Cerebellar nuclear complex (tissue), 1 donor: Measurements from ENCODE around the gene MAP4K4.
A peak's percentile ranks its signal among the peaks of the same experiment; 100 is the strongest.

Experiments
- DNase-seq, 2 experiments: peaks; one replicate each; lab custom pipeline; 2025; lab: John Stamatoyannopoulos, UW

MAP4K4 gene

GRCh38 chr2:101692766-101693165 is 4.7 kb upstream of the MAP4K4 start:
- no peak for DNase-seq

GRCh38 chr2:101693991-101694588 is 3.4 kb upstream of the MAP4K4 start:
- DNase-seq, result no peak

GRCh38 chr2:101696272-101697123 is 1.0 kb upstream of the MAP4K4 start:
- peak in 1 of 2 experiments; percentile 5 for DNase-seq

DNA sequence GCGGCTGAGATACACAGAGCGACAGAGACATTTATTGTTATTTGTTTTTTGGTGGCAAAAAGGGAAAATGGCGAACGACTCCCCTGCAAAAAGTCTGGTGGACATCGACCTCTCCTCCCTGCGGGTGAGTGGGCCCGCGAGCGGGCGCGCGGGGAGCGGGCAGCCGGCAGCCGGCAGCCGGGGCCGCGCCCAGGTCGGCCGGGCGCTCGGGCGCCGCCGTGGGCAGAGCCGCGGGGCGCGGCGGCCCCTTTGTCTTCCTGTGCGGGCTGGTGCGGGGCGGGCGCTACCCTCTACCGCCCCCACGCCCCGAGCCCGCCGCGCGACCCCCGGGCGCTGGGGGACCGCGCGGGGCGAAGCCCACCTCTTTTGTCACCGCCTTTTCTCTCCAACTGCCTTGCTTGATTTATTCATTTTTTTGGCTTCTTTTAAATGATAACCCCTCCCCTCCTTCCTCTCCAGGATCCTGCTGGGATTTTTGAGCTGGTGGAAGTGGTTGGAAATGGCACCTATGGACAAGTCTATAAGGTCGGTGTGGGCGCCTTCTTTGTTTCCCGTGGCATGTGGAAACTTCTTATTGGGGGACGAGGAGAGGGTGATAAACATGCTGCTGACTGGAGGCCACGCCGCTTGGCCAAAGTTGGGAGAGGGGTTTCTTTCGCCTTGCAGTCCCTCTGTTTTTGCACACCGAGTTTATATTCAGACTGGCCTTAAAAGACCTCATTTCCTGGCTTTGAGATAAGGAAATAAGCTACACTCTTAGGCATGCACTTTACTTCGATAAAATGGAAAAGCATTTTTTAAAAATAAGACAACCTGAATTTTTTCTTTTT is 722 bp downstream of the MAP4K4 start:
- no peak for DNase-seq

DNA sequence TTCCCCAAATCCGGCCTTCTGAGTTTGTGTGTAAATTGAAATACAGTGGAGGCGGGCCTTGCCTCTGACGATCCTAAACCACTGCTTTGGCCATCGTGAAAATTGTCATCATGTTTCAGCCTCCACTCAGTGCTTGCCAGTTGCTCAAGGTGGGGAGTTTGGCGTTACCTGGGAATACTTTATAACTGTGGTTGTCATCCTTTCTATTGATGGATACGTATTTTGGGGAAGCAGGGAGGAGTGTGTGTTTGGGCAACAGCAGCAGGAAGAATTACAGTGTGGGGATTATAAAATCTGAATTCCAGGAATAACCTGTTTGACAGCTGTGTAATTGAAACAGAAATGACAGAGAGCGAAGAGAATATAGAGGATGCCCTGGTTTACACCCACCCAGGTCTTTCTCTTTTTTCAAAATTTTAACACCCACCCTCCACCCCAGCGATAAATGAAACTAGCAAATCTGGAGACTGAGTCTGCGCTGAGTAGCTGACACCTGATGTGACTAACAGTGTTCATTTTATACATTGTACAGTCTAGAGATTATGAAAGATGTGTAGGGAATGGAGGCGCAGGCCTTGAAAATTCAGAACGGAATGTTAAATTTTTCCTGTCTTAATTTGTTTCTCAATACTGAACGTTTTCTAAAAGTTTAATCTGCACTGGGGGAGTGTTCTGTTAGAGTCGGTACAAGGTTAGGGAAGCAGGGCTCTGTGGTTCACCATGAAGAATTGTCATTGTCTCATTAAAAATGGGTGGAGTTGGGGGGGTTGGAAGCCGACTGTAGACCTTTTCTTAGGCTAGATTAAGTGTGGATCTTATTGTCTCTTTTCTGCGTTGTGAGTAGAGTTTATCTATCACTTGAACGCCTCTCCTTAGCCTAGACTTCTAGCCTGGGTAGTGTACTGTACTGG is 1.6 kb downstream of the MAP4K4 start:
- no peak for DNase-seq

DNA sequence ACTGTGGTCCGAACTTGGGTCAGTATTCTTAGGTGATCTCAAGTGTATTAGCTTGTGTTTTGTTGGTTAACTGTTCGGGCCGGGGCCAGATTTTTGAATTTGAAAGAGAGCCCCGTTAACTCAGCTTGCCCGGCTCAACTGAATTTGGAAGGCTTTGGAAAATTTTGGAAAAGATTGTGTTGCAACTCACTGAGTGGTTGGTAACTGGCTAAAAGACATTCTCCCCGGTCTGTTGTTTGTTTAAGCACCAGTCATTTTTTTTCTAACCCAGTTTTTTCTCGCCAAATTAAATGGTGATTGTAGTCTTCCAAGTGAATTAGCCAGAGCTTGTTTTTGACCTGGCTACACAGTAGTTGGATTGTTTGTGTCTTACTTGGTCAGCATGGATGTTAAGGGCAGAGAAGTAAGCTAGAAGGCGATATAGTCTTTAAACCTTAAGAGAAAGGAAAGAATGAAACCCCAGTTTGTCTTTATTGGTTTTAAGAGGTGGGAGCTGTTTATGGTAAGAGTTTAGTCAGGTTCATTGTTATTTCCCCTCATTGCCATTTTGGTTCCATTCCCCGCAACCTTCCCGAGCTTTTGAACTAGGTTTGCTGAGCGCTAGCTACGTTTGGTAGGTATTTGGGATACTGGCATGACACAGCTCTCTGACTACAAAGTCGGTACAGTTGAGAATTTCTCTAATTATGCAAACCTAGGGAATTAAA is 2.4 kb downstream of the MAP4K4 start:
- no peak for DNase-seq

DNA sequence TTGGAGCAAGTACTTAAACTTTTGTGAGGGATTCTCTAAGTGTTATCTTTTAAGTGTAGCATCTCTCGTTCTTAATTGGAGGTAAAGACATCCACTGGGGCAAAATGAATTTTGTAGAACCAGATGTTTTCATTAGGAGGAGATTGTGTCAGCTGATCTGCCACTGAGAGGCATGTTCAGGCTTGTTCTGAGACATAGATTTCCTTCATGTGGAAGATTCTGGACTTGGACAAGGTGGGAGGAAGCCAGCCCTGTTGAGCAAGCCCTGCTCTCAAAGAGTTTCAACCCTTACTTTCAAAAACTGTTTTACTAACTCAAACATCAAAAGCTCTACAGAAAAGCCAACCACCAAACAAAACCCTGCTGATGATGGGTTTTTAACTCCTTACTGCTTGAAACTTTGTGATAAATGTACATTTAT is 6.5 kb downstream of the MAP4K4 start:
- DNase-seq, result no peak

DNA sequence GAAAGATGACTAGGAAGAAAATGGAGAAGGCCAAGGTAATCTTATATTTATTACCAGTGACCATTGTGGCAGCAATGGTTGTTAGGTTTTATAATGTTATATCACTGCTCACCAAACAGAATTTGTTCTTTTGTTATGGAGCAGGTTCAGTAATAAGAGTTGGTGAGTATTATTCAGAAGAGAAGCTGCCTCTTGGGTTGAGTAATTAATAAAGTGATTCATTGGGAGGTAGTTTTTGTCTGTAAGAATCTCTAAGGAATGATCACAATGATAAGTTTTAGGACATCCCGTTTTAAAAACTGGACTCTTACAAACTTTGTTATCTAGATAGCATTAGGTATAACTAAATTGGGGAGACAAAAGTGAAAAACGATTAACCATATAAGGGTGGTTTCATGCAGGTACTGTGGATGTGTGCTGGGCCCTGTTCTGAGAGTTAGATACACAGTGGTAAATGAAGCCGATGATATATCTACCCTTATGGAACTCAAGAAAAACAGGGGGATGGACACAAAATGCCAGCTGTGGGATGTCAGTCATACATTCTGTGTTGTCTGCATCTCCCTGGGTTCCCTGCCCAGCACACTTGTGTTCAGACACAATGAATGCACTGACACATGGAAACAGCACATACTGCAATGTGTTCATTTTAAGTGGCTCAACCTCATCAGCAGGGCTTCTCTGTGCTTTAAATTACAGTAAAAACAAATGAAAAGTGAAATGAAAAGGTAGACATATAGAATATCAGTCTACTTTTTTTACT is 7.5 kb downstream of the MAP4K4 start:
- DNase-seq, result no peak

DNA sequence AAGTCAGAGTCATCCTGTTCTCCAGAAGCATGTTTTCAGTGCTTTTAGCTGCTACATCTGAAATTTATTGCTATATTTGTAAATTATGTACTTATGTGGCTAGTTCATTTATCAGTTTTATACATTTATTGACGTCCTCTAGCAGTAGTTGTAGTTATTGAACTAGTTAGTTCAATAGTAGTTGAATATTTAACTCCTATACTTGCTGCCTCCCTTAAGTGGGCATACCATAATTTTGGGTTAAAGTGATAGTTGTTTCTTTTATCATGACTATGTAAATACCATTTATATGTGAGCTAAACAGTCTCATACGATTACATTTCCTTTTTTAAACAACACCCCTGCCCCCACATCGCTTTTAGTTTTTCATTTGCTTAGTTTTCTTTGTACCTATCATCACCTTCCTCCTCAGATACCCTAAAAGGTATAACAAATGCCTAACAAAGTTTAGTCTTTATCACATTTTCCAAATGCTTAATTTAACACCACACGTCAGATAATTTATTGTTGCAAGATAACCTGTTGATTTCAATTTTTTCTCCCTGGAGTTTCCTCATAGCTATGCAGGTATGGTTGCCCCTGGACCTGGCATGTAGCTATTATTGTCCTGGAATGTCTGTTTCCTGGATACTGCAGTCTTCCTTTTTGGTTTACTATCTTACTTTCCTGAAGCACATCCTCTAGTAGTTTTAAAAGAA is 8.8 kb downstream of the MAP4K4 start:
- no peak for DNase-seq

DNA sequence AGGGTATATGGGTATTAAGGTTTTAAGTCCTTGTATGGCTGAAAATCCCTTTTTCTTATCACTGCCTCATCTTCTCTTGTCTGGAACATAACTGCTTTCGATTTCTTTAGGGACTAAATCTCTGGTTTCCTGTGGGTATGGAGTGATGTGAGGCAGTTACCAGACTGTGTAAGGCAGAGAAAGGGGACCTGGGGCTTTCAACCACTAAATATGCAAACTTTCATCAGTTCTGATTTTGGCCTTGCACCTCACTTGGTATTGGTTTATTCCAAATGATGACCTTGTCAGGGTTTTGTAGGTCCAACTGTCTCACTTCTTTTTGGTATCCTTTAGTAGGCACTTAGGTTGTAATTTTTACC is 9.3 kb downstream of the MAP4K4 start:
- no peak for DNase-seq

GRCh38 chr2:101710036-101710435 is 12.5 kb downstream of the MAP4K4 start:
- no peak for DNase-seq

- no peak for DNase-seq
Measured at GRCh38 chr2:101710471-101711318, 13.2 kb downstream of the MAP4K4 start.

DNA sequence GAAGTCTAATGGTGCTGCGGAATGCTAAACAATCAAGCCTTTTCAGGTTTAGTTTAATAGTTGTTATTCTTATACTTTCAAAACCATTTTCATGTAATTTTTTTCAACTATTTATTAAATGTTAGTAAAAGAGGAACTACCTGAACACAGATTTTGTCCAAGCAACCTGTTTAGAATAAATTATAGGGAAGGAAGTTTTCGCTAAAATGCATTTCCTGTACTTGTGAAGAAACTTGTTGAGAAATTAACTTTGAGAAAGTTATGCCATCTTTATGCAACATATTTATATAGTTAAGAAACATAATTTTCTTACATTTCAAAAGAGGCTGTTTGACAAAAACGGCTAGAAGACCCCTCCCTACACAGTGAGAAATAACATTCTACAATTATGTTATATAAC is 16.6 kb downstream of the MAP4K4 start:
- no peak for DNase-seq

DNA sequence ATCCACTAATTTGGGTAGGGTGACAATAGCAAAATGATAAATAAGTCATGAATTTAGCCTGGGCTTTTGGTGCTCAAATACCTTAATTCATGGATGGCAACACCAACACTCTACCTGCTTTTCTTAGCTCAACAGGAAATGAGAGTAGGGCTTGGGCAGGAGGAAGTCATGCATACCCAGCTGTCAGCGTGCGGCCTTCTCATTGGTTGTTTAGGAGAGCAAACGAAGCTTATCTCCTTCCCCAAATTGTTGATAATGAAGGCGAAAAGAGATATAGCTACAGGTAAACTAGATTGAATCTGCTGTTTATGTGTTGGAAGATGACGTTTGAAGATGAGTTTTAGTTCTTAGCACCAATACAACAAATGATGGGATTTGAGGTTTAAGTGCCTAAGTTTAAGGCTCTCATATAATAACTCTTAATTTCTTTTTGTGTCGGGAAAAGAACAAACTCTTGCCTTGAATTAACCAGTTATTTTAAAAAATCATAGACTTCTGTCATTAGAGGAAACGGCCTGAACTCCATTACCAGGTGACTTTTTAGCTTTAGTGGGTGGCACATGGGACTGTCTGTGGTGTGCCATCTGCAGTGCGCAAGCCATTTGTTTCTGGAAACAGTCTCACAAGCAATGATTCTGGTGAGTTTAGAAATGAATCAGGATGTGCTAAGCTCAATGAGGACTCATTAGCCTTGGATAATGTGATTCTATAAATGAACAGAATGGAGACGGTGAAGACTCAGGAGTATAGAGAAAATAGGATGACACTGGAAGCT is 19.8 kb downstream of the MAP4K4 start:
- DNase-seq, result no peak

- DNase-seq, result no peak
Measured at GRCh38 chr2:101718479-101718878, 21.0 kb downstream of the MAP4K4 start.

GRCh38 chr2:101718993-101719571 is 21.6 kb downstream of the MAP4K4 start:
- no peak for DNase-seq

DNA sequence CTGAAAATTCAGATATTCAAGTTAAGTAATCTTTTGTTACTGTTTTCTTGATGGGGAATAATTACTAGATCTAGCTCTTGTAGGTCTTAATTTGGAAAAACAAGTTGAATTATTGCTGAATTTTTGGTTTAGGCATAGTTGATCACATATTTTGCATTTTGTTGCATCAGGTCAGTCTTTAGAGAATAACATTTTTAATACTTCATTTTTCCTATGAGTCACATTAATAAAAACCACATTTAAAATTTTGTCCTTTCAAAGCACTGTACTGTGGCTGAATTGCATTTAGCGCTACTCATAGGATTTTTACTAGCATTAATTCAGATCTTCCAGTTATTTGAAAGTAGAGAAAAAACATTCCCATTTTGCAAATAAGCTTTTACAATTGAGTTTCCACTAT is 23.2 kb downstream of the MAP4K4 start:
- no peak for DNase-seq

- DNase-seq, result no peak
Measured at GRCh38 chr2:101722864-101723263, 25.4 kb downstream of the MAP4K4 start.
